ENCODE measurements around the gene HFM1. TPM values are rescaled to one million over a fixed set of nuclear protein-coding genes. Genes with fewer than 3 reads are reported as not detected.

The HFM1 gene
- polyA plus RNA-seq, 3 donors: not detected

GRCh38 chr1:91311672-91312071 is 93.0 kb downstream of the HFM1 start:
- 90% methylated on average over 2 of the region's 2 CpGs for WGBS (ENCODE audit: insufficient coverage)
- DNase-seq: no peak
- Histone ChIP-seq H3K9me3 (replicated peaks in 1 of 2; ENCODE audit: control insufficient read depth in 1 of 2, insufficient read depth in 1 of 2, low read length in 2 of 2) (peaks cover 0 to 20% of the 10 kb centered on the region in 2 donors), H3K27ac (ENCODE audit: low read depth in 1 of 2, low read length in 2 of 2) (no peak overlapping the region), H3K27me3 (ENCODE audit: control insufficient read depth in 2 of 2, insufficient read depth in 2 of 2, low read length in 2 of 2) (no peaks in the 10 kb centered on the region), H3K4me3 (replicated peaks in 1 of 3; ENCODE audit: low read depth in 2 of 3, low read length in 3 of 3) (no peak overlapping the region), H3K36me3 (replicated peaks in 1 of 2; ENCODE audit: control insufficient read depth in 1 of 2, insufficient read depth in 2 of 2, low read length in 2 of 2) (no peaks in the 10 kb centered on the region), H4K20me1 (ENCODE audit: insufficient read depth, low read length) (no peaks in the 10 kb centered on the region), H3K4me2 (replicated peaks; ENCODE audit: extremely low read depth, low read length, poor library complexity, severe bottlenecking) (no peak overlapping the region), H3K9ac (ENCODE audit: insufficient read depth, low read length, poor library complexity, severe bottlenecking) (no peak overlapping the region), H2AFZ (ENCODE audit: insufficient read depth, low read depth, low read length, poor library complexity, severe bottlenecking) (no peak overlapping the region), H3K79me2 (ENCODE audit: insufficient read depth, low read length) (no peaks in the 10 kb centered on the region), H3K4me1 (ENCODE audit: control insufficient read depth in 1 of 2, insufficient read depth in 2 of 2, low read length in 2 of 2) (no peaks in the 10 kb centered on the region)
- Mint-ChIP-seq H3K27ac (no peak overlapping the region), H3K9me3 (peaks cover 10 to 29% (median 14%) of the 10 kb centered on the region in 7 donors), H3K36me3 (no peaks in the 10 kb centered on the region), H3K4me1 (no peaks in the 10 kb centered on the region), H3K27me3 (ENCODE audit: low read depth in 3 of 3) (peaks cover 0 to 5% (median 0%) of the 10 kb centered on the region in 3 donors), H3K4me3 (no peak overlapping the region)
- TF ChIP-seq CTCF (IDR thresholded peaks at IDR 0.05): no peak
- intact Hi-C loops (cut with micrococcal nuclease): no loop called here

GRCh38 chr1:91308544-91308943 is 96.1 kb downstream of the HFM1 start:
- Mint-ChIP-seq H3K27ac (no peak overlapping the region), H3K4me1 (no peaks in the 10 kb centered on the region), H3K27me3 (ENCODE audit: low read depth in 3 of 3) (peaks cover 0 to 5% (median 0%) of the 10 kb centered on the region in 3 donors), H3K9me3 (peaks cover 12 to 36% (median 22%) of the 10 kb centered on the region in 7 donors), H3K4me3 (no peak overlapping the region), H3K36me3 (no peaks in the 10 kb centered on the region)
- no peaks in the 10 kb centered on the region for H3K27me3 ChIP-seq (ENCODE audit: control insufficient read depth in 2 of 2, insufficient read depth in 2 of 2, low read length in 2 of 2)
- H3K79me2 ChIP-seq (ENCODE audit: insufficient read depth, low read length): no peaks in the 10 kb centered on the region
- no peak overlapping the region for H3K4me2 ChIP-seq (replicated peaks; ENCODE audit: extremely low read depth, low read length, poor library complexity, severe bottlenecking)
- no peaks in the 10 kb centered on the region for H3K36me3 ChIP-seq (replicated peaks in 1 of 2; ENCODE audit: control insufficient read depth in 1 of 2, insufficient read depth in 2 of 2, low read length in 2 of 2)
- DNase-seq: no peak
- H3K4me3 ChIP-seq (replicated peaks in 1 of 3; ENCODE audit: low read depth in 2 of 3, low read length in 3 of 3): no peak overlapping the region
- no peaks in the 10 kb centered on the region for H4K20me1 ChIP-seq (ENCODE audit: insufficient read depth, low read length)
- H3K27ac ChIP-seq (ENCODE audit: low read depth in 1 of 2, low read length in 2 of 2): no peak overlapping the region
- intact Hi-C loops (cut with micrococcal nuclease): no loop called here
- no peak overlapping the region for H2AFZ ChIP-seq (ENCODE audit: insufficient read depth, low read depth, low read length, poor library complexity, severe bottlenecking)
- H3K9ac ChIP-seq (ENCODE audit: insufficient read depth, low read length, poor library complexity, severe bottlenecking): no peak overlapping the region
- no peaks in the 10 kb centered on the region for H3K4me1 ChIP-seq (ENCODE audit: control insufficient read depth in 1 of 2, insufficient read depth in 2 of 2, low read length in 2 of 2)
- H3K9me3 ChIP-seq (replicated peaks in 1 of 2; ENCODE audit: control insufficient read depth in 1 of 2, insufficient read depth in 1 of 2, low read length in 2 of 2): peaks cover 0 to 26% of the 10 kb centered on the region in 2 donors
- TF ChIP-seq CTCF (IDR thresholded peaks at IDR 0.05): no peak

Measured in CD14-positive monocyte (primary cell).